T-helper 1 cell (primary cell): ENCODE data around the gene C16orf86.

Experiments used
- DNase-seq, 5 donors: peaks; one replicate each; pipeline ENCODE4 v3.0.0-alpha.2; 2012 to 2020
- total RNA-seq, 4 donors: gene quantifications; one replicate each; lab custom pipeline; 2026; lab: John Stamatoyannopoulos, UW

The C16orf86 gene, protein sequence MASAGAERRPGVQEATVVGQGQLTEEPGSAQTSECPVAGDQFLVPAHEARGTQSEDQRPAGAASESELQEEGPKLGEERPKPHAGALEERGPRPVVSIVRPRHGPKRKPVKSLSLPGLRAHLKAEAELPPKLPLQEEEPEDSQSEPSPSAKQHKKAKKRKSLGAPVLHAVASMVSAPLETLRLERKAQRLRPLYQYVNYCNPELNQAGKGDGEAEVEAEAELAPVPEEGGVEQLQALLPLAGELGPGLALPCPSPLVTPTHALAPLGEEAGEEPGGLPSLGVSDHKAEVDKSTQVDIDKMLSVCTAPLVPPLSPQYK
- 0.95 to 3.7 (median 1.9) reads per million in 4 donors for total RNA-seq

GRCh38 chr16:67666559-67667452 is at the start of gene C16orf86, which contains the start of gene ENKD1:
Gene C16orf86, plus strand, starts transcription at chr16:67666814. Its CDS starts 157 bp downstream, at chr16:67666971.
Gene ENKD1, minus strand, starts transcription at chr16:67666750. Its CDS starts 308 bp downstream, at chr16:67666442.
- DNase-seq: peak; percentile 67 to 84 (median 77)

- no peak for DNase-seq
Observed at GRCh38 chr16:67628216-67628615, 38.4 kb upstream of the C16orf86 start.

GRCh38 chr16:67632415-67633172 is 34.0 kb upstream of the C16orf86 start:
- no peak for DNase-seq

- no peak for DNase-seq
Observed at GRCh38 chr16:67636713-67637112, 29.9 kb upstream of the C16orf86 start.

- no peak for DNase-seq
Observed at GRCh38 chr16:67637625-67638024, 29.0 kb upstream of the C16orf86 start.

DNA sequence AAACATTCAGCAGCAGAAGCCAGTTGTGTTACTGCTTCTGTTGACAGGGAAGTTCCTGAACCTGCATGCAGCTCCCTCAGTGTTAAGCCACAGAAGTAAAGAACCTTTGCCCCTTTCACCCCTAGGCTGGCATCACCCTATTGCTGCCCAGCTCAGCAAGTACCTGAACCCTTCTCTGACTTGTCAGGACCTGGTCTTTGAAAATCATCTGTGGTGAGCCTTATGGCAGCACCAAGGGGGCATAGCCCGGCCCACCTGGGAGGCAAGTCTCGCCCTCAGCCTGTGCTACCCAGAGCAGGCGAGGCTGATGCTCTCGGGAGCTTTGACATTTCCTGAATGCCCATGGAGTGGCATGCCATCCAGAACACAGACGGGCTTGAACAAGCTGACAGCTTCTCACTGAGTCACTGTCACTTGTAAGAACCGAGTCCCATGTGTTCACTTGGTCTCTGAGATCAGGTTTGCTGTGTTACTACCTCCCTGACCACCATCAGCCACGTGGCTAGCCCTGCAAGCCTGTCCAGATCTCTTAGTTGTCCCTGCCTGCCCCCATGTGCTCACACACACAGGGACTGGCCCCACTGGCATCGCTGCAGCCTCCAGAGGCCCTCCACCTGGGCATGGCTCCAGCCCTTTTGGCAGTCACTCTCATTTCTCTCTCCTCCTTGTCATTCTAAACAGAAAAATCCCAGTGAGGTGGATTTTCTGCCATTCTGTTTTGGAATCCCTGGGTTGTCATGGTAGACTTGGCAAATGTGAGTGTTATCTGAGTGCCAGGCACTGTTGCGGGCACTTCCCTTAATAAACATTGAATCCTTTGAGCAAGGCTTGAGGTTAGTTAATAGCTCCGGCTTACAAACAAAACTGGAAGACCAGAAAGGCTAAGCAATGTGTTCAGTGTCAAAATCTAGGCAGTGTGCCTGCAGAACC is 24.6 kb upstream of the C16orf86 start:
- DNase-seq: no peak

DNA sequence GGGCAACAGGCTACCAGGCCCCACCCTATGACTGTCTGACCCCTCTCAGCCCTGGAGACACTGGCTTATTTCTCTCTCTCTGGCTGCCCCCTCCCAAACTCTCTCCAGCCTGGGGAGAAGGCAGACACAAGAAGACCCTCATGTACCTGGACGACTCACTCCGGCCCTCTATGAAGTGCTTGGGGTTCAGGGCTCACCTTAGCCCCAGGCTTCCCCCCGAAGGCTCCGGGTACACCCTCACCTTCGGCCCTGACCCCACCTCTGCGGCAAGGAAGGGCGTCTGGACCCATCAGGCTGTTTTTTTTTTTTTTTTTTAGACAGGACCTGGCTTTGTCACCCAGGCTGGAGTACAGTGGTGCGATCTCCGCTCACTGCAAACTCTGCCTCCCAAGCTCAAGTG is 22.6 kb upstream of the C16orf86 start:
- DNase-seq: no peak

DNA sequence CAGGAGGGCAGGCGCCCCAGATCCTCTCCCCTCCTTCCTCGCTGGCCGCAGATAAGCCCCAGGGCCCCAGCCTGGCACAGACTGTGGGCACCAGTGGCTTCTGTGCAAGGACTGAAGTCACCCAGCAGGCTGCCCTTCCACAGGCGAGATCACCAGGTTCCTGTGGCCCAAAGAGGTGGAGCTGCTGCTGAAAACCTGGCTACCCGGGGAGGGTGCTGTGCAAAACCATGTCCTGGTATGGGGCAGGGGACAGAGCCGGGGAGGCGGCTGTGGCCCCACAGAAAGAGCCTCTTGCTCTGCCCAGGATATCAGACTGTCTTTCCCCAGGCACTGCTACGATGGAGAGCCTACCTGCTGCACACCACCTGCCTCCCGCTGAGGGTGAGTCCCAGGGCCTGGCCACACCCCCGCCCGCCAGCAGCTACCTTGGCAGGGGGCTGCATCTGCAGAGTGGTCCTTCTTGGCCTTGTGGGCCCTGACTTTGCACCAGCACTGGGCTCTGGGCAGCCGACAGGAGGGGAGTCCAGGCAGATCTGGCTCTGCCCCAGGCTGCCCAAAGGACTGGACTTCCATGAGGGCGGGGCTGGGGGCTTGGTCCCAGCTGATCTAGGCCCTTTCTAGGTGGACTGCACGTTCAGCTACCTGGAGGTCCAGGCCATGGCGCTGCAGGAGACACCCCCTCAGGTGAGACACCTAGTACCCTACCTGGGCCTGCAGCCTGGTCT is 21.1 kb upstream of the C16orf86 start:
- peak in 1 of 5 donors; percentile 48 for DNase-seq

GRCh38 chr16:67647111-67647651 is 19.4 kb upstream of the C16orf86 start:
- no peak for DNase-seq

DNA sequence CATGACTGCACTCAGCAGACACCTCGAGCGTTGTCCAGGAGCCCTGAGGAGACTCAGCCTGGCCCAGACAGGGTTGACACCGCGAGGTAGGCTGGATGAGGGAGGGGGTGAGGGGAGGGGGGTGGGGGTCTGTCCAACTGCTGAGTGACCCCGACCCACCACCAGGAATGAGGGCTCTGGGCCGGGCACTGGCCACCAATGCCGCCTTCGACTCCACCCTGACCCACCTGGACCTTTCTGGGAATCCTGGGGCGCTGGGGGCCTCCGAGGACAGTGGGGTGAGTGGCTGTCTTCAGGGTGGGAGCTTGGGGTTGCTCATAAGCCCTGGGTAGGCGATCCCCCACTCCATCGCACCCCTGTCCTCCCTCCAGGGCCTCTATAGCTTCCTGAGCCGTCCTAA is 18.9 kb upstream of the C16orf86 start:
- DNase-seq: no peak

DNA sequence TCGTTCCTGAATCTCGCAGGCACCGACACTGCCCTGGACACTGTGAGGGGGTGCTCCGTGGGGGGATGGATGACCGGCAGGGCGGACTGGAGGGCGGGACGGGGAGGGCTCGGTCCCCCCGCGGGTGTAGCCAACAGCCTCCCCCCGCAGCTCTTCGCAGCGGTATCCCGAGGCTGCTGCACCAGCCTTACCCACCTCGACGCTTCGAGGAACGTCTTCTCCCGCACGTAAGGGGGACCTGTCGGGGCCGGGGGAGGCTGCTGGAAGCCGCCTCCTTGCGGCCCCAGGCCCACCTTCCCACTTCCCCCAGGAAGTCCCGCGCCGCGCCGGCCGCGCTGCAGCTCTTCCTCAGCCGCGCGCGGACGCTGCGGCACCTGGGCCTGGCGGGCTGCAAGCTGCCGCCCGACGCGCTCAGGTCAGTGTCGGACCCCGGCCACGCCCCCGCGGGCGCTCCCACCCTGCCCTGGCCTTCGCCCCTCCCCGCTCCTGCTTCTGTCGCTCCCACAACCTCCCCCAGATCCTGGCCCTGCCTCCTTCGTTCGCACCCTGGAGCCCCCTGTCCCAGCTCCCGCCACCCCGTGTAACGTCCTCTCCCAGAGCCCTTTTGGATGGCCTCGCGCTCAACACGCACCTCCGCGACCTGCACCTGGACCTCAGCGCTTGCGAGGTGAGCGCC is 18.4 kb upstream of the C16orf86 start:
- DNase-seq: no peak

DNA sequence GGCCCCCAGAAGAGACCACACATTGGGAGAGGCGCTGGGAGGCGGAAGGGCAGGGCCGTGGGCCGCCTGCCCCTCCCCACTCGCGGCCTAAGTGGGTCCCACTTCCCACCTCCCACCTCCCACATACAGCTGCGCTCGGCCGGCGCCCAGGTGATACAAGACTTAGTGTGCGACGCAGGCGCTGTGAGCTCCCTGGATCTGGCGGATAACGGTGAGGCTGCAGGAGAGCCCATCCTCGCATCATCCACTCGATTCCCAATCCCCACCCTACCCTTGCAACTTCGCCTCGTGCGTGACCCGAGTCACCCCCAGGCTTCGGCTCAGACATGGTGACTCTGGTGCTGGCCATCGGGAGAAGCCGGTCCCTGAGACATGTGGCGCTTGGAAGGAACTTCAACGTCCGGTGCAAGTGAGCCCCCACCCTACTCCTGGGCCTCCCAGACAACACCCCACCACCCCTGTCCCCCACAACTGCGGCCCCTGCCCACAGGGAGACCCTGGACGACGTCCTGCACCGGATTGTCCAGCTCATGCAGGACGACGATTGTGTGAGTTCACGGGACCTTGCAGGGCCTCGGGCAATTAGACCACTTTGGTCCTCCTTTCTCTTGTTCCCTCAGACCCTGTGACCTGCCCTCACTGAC is 17.7 kb upstream of the C16orf86 start:
- no peak for DNase-seq

DNA sequence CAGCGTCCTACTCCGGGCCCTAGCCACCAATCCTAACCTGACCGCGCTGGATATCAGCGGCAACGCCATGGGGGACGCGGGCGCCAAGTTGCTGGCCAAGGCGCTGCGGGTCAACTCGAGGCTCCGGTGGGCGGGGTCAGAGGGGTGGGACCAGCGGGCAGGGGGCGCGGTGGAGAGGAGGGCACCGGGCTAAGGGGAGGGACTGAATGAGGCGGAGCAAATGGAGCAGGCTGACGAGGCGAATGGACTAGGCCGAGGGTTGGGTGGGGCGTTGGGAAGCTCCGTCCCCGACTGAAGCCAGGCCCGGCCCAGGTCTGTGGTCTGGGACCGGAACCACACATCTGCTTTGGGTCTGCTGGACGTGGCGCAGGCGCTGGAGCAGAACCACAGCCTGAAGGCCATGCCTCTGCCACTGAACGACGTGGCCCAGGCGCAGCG is 17.1 kb upstream of the C16orf86 start:
- DNase-seq: no peak

DNA sequence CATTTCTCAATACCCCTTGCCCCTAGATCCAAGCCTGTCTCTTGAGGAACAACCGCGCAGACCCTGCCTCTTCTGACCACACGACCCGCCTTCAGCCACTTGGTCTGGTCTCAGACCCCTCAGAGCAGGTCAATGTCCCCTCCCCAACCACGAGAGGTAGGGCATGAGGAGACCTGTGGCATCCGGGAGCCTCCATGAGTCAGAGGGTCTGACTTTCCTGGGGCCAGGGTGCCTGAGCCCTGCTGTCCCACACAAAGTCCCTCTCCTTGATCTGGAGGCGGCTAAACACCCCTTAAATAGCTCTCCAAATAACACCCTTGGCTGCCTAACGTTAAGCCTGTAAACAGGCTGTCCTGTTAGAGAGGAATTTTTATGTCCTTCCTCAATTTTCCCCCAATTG is 16.6 kb upstream of the C16orf86 start:
- DNase-seq: no peak

GRCh38 chr16:67651039-67651438 is 15.6 kb upstream of the C16orf86 start:
- no peak for DNase-seq

DNA sequence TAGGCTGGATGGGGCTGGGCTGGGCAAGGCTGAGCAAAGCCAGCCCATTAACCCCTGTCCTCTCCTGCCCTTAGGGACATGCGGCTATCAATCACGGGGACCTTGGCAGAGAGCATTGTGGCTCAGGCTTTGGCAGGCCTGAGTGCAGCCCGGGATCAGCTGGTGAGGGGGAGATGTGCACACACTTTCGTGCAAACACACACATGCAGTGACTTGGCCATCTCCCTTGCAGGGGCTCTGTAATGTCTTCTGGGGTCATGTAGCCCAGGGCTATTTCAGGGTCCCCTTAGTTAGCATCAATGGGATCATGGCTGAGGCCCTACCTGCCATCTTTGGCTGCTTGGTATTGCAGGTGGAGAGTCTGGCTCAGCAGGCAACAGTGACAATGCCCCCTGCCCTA is 14.8 kb upstream of the C16orf86 start:
- DNase-seq: no peak

DNA sequence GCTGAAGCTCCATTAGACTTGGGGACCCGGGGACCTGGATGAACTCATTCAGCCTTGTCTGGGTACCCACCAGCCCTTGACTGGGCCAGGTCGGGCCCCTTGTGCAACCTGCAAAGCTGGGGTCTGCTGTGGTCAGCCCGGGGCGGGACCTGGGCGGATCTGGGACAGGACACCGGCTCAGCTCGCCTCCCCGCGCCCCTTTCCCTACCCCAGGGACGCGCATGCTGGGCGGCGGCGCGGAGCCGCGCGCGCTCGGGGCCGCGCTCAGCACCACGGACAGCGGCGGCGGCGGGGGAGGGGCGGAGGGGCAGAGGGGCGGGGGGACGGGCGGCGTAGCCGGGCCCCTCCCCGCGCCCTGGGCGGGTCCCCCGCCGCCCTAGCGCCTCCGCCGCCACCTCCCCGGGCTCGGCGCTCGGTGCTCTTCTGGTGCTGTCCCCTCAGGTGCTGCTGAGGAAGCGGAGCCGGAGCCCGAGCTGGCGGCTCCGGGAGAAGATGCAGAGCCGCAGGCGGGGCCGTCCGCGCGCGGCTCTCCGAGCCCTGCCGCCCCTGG is 14.0 kb upstream of the C16orf86 start:
- DNase-seq: no peak

DNA sequence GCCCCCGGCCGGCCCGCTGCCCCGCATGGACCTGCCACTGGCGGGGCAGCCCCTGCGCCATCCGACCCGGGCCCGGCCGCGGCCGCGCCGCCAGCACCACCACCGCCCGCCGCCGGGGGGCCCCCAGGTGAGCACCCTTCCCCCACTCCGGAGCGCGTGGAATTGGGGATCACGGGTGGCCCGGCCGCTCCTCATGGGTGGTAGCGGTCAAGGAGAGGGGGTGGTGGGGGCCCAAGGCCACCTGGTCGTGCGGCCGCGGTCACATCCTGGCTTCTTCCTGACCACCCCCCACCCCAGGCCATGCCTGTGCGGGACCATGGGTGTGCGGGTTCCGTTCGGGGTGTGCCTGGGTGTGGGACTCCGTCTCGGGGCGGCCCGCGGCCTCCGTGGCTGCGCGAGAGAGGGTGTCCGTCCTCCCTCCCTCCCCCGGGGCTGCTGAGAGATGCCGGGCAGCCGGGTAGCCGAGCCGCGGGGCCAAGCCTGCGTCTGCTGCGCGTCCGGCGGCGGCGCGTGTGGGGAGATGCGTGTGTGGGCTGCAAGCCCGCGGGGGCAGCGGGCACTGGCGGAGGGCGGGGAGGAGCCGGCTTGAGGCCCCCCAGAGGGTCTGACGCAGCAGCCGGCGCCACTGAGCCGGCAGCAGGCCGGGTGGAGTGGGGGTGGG is 13.4 kb upstream of the C16orf86 start:
- no peak for DNase-seq
